Panc1 (cell line): ENCODE data around the gene IL20RA.

Experiments
- CTCF ChIP-seq: fragments of 450-650 bp; IDR thresholded peaks from 2 replicates; pipeline ENCODE4 v1.5.1; 2017; ENCODE audit warnings: mild to moderate bottlenecking
- POLR2AphosphoS5 ChIP-seq: IDR thresholded peaks from 2 replicates; pipeline ENCODE4 v1.6.1; 2012; ENCODE audit warnings: mild to moderate bottlenecking, low read depth, low read length, moderate library complexity
- REST ChIP-seq, 2 experiments: IDR thresholded peaks; 2 replicates each; pipeline ENCODE4 v1.6.1; 2011 to 2012; ENCODE audit warnings: low read depth in 2 of 2, control low read depth in 1 of 2, low read length in 1 of 2, mild to moderate bottlenecking in 1 of 2, moderate library complexity in 1 of 2; ENCODE audit not compliant: insufficient read depth in 1 of 2
- TCF7L2 ChIP-seq: IDR thresholded peaks from 2 replicates; pipeline ENCODE4 v1.6.1; 2011; ENCODE audit warnings: mild to moderate bottlenecking, low read depth, low read length, inconsistent platforms

DNA sequence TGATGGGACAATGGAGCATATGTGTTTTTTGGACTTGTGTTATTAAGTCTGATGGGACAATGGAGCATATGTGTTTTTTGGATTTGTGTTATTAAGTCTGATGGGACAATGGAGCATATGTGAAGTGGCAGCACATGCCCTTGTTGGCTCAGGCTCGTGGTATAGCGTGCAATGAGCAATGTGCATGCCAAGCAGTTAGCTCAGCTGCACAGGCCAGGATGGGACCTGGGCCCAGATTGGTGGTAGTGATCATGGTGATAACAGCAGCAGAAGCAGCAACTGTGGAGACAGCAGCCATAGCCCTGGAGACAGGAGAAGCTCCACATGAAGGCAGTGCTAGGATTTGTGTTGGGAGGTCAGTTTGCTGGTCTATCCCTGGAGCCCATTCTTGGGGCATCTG lies 61.1 kb downstream of the IL20RA start:
- TF ChIP-seq CTCF: no peak
- TF ChIP-seq POLR2AphosphoS5: no peak
- no peak for TF ChIP-seq REST (IDR thresholded peaks at IDR 0.05; ENCODE audit: insufficient read depth in 1 of 2, low read depth in 2 of 2, low read length in 1 of 2)
- TF ChIP-seq TCF7L2: no peak
